GM12801 (cell line): ENCODE results near the gene HSD3B7.

Experiments
- TF ChIP-seq, protein P1 (sequence below): IDR thresholded peaks from one replicate; pipeline ENCODE4 v1.5.1; 2011; ENCODE audit warnings: control low read depth; ENCODE audit not compliant: insufficient read length; ENCODE audit errors: extremely low read depth

The HSD3B7 gene

DNA sequence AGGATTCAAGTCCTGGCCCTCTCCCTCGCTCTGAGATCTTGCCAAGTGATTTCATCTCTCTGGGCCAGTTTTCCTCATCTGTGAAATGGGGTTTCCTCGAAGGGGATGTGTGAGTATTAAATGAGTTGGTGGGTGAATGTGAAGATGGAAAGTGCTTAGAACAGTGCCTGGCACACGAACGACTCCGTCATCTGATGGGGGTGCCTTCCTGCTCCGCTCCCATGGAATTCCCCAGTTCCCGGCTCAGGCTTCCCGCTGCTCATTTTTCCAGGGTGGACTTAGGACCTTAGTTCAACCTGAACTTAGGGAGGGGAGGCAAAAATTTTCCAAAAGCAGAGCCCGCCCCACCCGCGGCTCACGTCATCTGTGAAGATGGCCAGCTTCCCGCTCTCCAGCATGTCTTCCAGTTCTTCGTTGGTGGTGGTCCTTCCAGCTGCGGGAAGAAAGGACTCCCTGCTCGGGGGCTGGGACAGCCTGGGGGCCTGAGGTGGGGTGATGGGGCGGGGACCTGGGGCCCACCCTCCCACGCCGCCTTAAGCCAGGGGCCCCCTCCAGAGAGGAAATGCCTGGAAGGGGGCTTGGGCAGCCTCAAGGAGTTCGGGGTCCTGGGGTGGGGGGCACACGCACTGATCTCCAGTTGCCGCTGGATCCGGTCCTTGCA, 11.4 kb downstream of the HSD3B7 start:
- TF ChIP-seq, protein P1, sequence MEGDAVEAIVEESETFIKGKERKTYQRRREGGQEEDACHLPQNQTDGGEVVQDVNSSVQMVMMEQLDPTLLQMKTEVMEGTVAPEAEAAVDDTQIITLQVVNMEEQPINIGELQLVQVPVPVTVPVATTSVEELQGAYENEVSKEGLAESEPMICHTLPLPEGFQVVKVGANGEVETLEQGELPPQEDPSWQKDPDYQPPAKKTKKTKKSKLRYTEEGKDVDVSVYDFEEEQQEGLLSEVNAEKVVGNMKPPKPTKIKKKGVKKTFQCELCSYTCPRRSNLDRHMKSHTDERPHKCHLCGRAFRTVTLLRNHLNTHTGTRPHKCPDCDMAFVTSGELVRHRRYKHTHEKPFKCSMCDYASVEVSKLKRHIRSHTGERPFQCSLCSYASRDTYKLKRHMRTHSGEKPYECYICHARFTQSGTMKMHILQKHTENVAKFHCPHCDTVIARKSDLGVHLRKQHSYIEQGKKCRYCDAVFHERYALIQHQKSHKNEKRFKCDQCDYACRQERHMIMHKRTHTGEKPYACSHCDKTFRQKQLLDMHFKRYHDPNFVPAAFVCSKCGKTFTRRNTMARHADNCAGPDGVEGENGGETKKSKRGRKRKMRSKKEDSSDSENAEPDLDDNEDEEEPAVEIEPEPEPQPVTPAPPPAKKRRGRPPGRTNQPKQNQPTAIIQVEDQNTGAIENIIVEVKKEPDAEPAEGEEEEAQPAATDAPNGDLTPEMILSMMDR: no peak

DNA sequence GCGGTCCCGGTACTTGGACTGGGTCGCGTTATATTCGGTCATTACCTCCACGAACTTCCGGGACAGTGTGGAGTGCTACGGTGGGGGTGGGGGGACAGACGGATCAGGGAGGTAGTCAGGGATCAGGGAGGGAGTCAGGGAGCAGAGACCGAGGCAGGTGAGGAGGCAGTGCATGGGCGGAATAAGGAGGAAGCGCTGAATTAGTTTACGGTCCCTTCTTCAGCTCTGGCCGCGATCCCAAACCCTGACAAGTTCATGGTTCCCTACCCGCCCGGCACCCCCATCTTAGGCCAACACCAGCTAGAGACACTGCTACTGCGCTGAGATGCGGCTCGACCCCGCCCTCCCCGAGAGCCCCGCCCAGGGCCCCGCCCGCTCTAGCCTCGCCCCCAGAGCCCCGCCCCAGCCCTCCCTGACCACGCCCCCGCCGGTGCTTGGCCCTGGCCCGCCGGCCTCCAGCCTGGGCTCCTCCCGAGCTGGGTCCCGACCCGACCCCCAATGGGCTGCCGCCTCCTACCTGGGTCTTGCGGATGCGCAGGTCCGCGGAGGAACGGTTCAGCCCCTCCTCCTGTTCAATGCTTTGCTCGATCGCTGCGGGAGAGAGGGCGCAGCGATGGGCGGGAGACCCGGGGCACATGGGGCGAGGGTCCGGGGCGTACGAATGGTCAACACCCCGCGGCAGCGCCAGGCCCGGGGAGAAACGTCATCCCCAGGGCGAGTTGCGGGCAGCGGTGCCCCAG, 12.1 kb downstream of the HSD3B7 start:
- TF ChIP-seq, protein P1: no peak

DNA sequence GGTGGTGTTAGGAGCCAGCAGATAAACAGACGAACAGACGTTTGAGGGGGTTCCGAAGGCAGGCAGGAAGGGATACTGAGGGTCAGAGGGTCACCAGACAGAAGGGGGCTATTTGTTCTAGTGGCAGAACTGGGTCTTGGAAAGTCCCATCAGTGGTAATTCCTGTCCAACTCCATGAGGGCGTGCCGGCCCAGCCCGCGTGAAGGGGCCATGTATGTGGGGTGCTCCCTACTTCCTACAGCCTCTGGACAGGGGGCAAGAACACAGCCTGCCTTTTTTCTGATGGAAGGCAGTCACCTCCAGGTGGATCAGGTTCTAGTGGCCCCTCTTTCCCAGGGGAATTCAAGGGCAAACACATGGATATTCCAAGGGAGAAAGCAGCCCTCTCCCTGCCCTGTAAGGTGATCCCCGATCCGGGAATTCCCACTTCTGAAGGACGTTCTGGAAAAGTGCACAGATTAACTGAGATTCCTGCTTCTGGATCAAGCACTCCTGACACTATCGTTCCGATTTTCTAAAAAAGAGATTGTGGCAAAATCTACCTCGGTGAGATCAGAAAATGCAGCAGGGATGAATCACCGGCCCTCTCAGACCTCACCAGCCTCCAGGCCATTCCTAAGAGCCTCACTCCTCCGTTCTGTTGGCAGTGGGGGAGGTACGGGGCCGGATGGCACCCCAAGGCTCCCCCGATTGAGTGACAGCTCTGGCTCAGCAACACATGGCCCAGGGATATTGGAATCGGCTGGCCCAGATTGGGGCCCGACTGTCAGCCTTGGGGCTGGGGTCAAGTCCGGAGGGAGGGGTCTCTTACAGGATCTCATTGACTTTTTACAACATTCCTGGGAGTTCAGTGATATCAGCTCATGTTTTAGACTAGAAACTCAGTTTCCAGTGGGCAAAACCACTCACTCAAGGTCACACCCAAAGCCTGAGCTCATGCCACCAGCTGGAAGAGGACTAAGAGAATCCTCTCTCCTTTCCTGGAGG, 13.0 kb downstream of the HSD3B7 start:
- TF ChIP-seq, protein P1: no peak

DNA sequence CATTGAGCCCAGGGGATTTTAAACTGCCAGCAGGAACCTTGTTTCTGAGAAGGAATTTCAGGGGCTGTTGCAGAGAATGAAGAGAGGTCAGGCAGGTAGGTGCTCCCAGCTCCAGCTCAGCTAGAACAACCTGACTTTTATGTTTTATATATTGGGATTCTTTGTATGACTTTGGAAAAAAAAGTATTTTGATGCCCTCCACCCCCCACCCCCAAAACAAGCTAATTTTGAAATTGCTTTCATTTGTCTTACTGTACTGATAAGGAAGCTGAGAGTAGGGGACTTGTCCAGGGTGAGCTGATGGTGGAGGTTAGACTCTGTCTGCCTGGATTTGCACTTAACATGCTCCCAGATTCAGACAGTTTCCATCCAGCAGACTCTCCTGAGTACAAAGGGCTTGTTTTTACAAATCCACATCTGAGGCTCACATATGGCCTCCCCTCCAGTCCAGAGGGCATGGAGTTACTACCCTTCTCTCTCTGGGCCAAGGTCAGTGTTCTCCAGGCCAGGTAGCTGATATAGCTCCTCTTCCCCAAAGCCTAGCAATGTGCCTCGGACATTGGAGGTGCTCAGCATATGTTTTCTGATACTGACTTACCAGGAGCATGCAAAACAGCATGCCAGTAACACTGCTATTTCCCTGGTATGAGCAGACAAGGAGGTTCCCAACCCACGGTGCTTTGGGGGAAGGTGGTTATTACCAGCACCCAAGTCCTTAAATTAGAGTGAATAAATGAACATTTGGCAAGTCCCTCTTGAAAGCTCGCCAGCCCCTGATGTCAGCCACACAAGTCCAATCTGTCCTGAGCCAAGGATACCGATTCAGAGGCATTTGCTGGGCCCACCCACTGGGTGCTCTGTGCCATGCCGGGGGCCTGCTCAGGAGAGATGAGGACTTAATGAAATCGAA, 14.1 kb downstream of the HSD3B7 start:
- TF ChIP-seq, protein P1: no peak

DNA sequence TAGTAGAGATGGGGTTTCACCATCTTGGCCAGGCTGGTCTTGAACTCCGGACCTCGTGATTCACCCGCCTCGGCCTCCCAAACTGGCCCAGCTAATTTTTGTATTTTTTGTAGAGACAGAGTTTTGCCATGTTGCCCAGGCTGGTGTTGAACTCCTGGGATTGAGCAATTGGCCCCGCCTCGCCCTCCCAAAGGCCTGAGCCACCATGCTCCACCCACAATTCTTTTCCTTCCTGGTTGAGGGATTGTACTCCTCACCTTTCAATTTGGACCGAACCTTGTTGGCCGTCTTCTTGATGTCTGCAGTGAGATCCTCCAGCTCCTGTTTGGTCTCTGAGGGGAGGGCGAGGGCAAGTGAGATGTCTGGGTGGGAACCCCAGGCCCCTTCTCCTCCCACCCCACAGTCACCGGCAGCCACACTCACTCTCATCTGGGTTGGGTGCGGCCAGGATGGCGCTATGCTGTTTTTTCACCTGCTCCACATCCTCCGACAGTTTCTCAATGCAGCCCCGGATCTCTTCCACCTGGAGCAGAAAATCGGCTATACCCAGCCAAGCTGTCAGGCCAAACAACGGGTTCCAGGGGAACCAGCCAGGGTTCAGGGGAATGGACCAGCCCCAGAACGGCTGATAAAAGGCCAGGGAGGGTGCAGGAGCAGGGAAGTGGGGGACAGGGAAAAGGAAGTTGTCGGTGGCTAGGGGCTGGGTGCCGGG, 15.8 kb downstream of the HSD3B7 start:
- TF ChIP-seq, protein P1: no peak

DNA sequence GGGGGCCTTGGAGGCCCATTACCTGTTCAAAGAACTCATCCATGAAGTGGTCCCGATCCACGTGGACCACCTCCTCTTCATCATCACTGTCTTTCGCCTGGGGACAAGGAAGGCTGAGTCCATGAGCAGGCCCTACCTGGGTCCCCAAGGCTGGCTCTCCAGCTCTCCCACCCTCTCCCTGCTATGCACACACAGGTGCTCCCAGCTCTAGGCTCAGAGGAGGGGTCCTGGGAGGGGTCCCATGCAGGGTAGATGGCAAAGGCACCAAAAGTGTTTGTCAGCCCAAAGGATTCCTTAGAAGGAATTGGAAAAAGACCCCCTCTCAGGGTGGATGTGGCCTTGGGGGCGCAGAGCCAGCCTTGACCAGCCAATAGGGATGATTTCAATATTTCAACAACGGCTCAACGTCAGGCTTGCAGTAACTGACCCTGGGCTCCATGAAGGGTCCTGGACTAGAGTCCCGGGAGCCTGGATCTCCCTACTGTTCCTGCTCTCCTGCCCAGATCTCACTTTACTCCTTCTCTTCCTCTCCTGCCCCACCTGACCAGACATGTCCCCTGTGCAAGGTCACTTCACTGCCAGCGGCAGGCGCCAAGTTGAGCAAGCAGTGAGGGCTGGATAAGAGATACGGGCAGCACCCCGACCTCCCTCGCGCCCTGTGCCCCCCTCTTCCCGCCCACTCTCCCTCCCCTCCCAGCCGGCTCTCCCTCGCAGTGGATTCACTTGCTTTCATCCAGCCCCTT, 16.7 kb downstream of the HSD3B7 start:
- TF ChIP-seq, protein P1: no peak
